Fibroblast of pulmonary artery (primary cell): ENCODE data around the gene ECE1.

ENCODE experiments used
- DNase-seq: peaks from one replicate; pipeline ENCODE4 v3.0.0-alpha.2; 2010; ENCODE audit warnings: low read depth
- H3K4me3 ChIP-seq: replicated peaks from 2 replicates; pipeline ENCODE4 v1.5.1; 2011; ENCODE audit warnings: low read depth, mild to moderate bottlenecking, control low read depth, low read length, moderate library complexity
- CTCF ChIP-seq: IDR thresholded peaks from 2 replicates; pipeline ENCODE4 v1.5.1; 2011; ENCODE audit warnings: mild to moderate bottlenecking, control low read depth, low read length, inconsistent platforms; ENCODE audit errors: missing control alignments

ECE1 gene

GRCh38 chr1:21335750-21336224 is 45.5 kb upstream of the ECE1 start:
- DNase-seq, result no peak
- no peak overlapping the region for H3K4me3 ChIP-seq
- no peak for TF ChIP-seq CTCF

GRCh38 chr1:21335088-21335691 is 44.9 kb upstream of the ECE1 start:
- no peak for DNase-seq
- TF ChIP-seq CTCF, result no peak
- peak overlapping the region; percentile 39 for H3K4me3 ChIP-seq

- peak; percentile 84 for DNase-seq
- peak; percentile 93 for TF ChIP-seq CTCF
- H3K4me3 ChIP-seq, result peak overlapping the region; percentile 39
These were observed 44.2 kb upstream of the ECE1 start for GRCh38 chr1:21334214-21335087.

GRCh38 chr1:21333824-21334213 is 43.6 kb upstream of the ECE1 start:
- DNase-seq, result no peak
- TF ChIP-seq CTCF, result no peak
- H3K4me3 ChIP-seq, result no peak overlapping the region

GRCh38 chr1:21332554-21333311 is 42.5 kb upstream of the ECE1 start:
- no peak overlapping the region for H3K4me3 ChIP-seq
- no peak for DNase-seq

More at GRCh38 chr1:21332554-21333311, 42.5 kb upstream of the ECE1 start:
- TF ChIP-seq CTCF, result no peak
